ENCODE measurements around the gene ZNF428.

Gene ZNF428

GRCh38 chr19:43658001-43658400 is 38.6 kb upstream of the ZNF428 start:
- Histone ChIP-seq H3K36me3 (ENCODE audit: insufficient read depth, low read length) (no peaks in the 10 kb centered on the region), H3K79me2 (ENCODE audit: insufficient read depth, low read length) (no peaks in the 10 kb centered on the region), H3K9me2 (ENCODE audit: low read depth, low read length) (no peaks in the 10 kb centered on the region), H3K9me3 (ENCODE audit: low read length) (no peaks in the 10 kb centered on the region), H3K9ac (ENCODE audit: low read length) (no peak overlapping the region), H3K4me2 (ENCODE audit: low read length) (no peak overlapping the region), H4K20me1 (ENCODE audit: insufficient read depth, low read length) (no peaks in the 10 kb centered on the region), H3K27me3 (ENCODE audit: insufficient read depth, low read length) (peaks cover 8% of the 10 kb centered on the region; the same call in 1 of the 2 replicates), H3K27ac (ENCODE audit: low read depth, low read length, poor library complexity, severe bottlenecking) (no peak overlapping the region), H2AFZ (ENCODE audit: low read length) (no peak overlapping the region), H3F3A (ENCODE audit: insufficient read depth, low read length) (no peaks in the 10 kb centered on the region), H3K4me1 (ENCODE audit: insufficient read depth, low read length, severe bottlenecking) (no peaks in the 10 kb centered on the region), H3K4me3 (ENCODE audit: low read depth, low read length, poor library complexity, severe bottlenecking) (no peak overlapping the region)
- TF ChIP-seq EZH2 (IDR thresholded peaks at IDR 0.05; ENCODE audit: borderline replicate concordance, low read length) (no peak), CTCF (IDR thresholded peaks at IDR 0.05; ENCODE audit: low read length) (no peak)

GRCh38 chr19:43656436-43656835 is 37.0 kb upstream of the ZNF428 start:
- no peak overlapping the region for H3K9ac ChIP-seq (ENCODE audit: low read length)
- no peak overlapping the region for H3K4me3 ChIP-seq (ENCODE audit: low read depth, low read length, poor library complexity, severe bottlenecking)
- no peaks in the 10 kb centered on the region for H4K20me1 ChIP-seq (ENCODE audit: insufficient read depth, low read length)
- H3K4me2 ChIP-seq (ENCODE audit: low read length), result no peak overlapping the region
- H3K9me3 ChIP-seq (ENCODE audit: low read length), result no peaks in the 10 kb centered on the region
- H3K27ac ChIP-seq (ENCODE audit: low read depth, low read length, poor library complexity, severe bottlenecking), result no peak overlapping the region
- peaks cover 4% of the 10 kb centered on the region for H3K4me1 ChIP-seq (ENCODE audit: insufficient read depth, low read length, severe bottlenecking)
- H3K79me2 ChIP-seq (ENCODE audit: insufficient read depth, low read length), result no peaks in the 10 kb centered on the region
- peaks cover 8% of the 10 kb centered on the region; the same call in 1 of the 2 replicates for H3K27me3 ChIP-seq (ENCODE audit: insufficient read depth, low read length)
- H3F3A ChIP-seq (ENCODE audit: insufficient read depth, low read length), result no peaks in the 10 kb centered on the region
- no peaks in the 10 kb centered on the region for H3K9me2 ChIP-seq (ENCODE audit: low read depth, low read length)
- no peak overlapping the region for H2AFZ ChIP-seq (ENCODE audit: low read length)
- no peaks in the 10 kb centered on the region for H3K36me3 ChIP-seq (ENCODE audit: insufficient read depth, low read length)
- TF ChIP-seq CTCF (IDR thresholded peaks at IDR 0.05; ENCODE audit: low read length), result no peak
- TF ChIP-seq EZH2 (IDR thresholded peaks at IDR 0.05; ENCODE audit: borderline replicate concordance, low read length), result no peak

GRCh38 chr19:43652546-43652874 is 33.1 kb upstream of the ZNF428 start:
- H3K27me3 ChIP-seq (ENCODE audit: insufficient read depth, low read length), result peaks cover 8% of the 10 kb centered on the region; the same call in 1 of the 2 replicates
- no peak overlapping the region for H3K4me3 ChIP-seq (ENCODE audit: low read depth, low read length, poor library complexity, severe bottlenecking)
- no peaks in the 10 kb centered on the region for H3K9me2 ChIP-seq (ENCODE audit: low read depth, low read length)
- H3K4me2 ChIP-seq (ENCODE audit: low read length), result no peak overlapping the region
- H4K20me1 ChIP-seq (ENCODE audit: insufficient read depth, low read length), result no peaks in the 10 kb centered on the region
- H3K79me2 ChIP-seq (ENCODE audit: insufficient read depth, low read length), result no peaks in the 10 kb centered on the region
- no peaks in the 10 kb centered on the region for H3K9me3 ChIP-seq (ENCODE audit: low read length)
- H3K4me1 ChIP-seq (ENCODE audit: insufficient read depth, low read length, severe bottlenecking), result peaks cover 4% of the 10 kb centered on the region
- H2AFZ ChIP-seq (ENCODE audit: low read length), result no peak overlapping the region
- no peak overlapping the region for H3K27ac ChIP-seq (ENCODE audit: low read depth, low read length, poor library complexity, severe bottlenecking)
- no peaks in the 10 kb centered on the region for H3K36me3 ChIP-seq (ENCODE audit: insufficient read depth, low read length)
- no peak overlapping the region for H3K9ac ChIP-seq (ENCODE audit: low read length)
- TF ChIP-seq EZH2 (IDR thresholded peaks at IDR 0.05; ENCODE audit: borderline replicate concordance, low read length), result no peak
- no peak for TF ChIP-seq CTCF (IDR thresholded peaks at IDR 0.05; ENCODE audit: low read length)
- H3F3A ChIP-seq (ENCODE audit: insufficient read depth, low read length), result no peaks in the 10 kb centered on the region

Data from OCI-LY1 (cell line).